H9 (cell line): Measurements from ENCODE around the gene SPARCL1. TPM values are rescaled to one million over a fixed set of nuclear protein-coding genes. Genes with fewer than 3 reads are reported as not detected.

Experiments used
- DNase-seq: peaks from one replicate; pipeline ENCODE4 v3.0.0-alpha.2; 2017
- H2AFZ ChIP-seq: one replicate; pipeline ENCODE4 v1.6.1; 2013; ENCODE audit warnings: mild to moderate bottlenecking, low read length, control low read depth, moderate library complexity
- H2AK5ac ChIP-seq: 2 replicates; pipeline ENCODE4 v1.6.1; 2013; ENCODE audit warnings: low read length, control low read depth, mixed read lengths; ENCODE audit not compliant: insufficient read length
- H2BK120ac ChIP-seq: one replicate; pipeline ENCODE4 v1.6.1; 2013; ENCODE audit warnings: low read depth, mild to moderate bottlenecking, low read length, control low read depth, inconsistent platforms; ENCODE audit not compliant: poor library complexity, severe bottlenecking
- H2BK12ac ChIP-seq: 2 replicates; pipeline ENCODE4 v1.6.1; 2013; ENCODE audit warnings: low read length, control low read depth, mixed read lengths, low read depth; ENCODE audit not compliant: insufficient read length
- H2BK15ac ChIP-seq: 2 replicates; pipeline ENCODE4 v1.6.1; 2013; ENCODE audit warnings: low read depth, low read length, control low read depth
- H2BK20ac ChIP-seq: one replicate; pipeline ENCODE4 v1.6.1; 2013; ENCODE audit warnings: low read depth, mild to moderate bottlenecking, low read length, control low read depth, inconsistent platforms; ENCODE audit not compliant: poor library complexity, severe bottlenecking
- H2BK5ac ChIP-seq: 2 replicates; pipeline ENCODE4 v1.6.1; 2013; ENCODE audit warnings: low read length, control low read depth, mixed read lengths; ENCODE audit not compliant: insufficient read length
- H3K14ac ChIP-seq: 2 replicates; pipeline ENCODE4 v1.6.1; 2013; ENCODE audit warnings: low read length, control low read depth; ENCODE audit not compliant: insufficient read depth
- H3K18ac ChIP-seq: 2 replicates; pipeline ENCODE4 v1.6.1; 2013; ENCODE audit warnings: low read depth, mild to moderate bottlenecking, mixed read lengths, low read length, control low read depth; ENCODE audit not compliant: insufficient read length
- H3K23ac ChIP-seq: 2 replicates; pipeline ENCODE4 v1.6.1; 2013; ENCODE audit warnings: low read length, control low read depth, mixed read lengths, low read depth; ENCODE audit not compliant: insufficient read length
- H3K23me2 ChIP-seq: 2 replicates; pipeline ENCODE4 v1.6.1; 2013; ENCODE audit warnings: low read depth, mild to moderate bottlenecking, mixed read lengths, low read length, control low read depth; ENCODE audit not compliant: insufficient read length, poor library complexity, severe bottlenecking
- H3K27ac ChIP-seq: 2 replicates; pipeline ENCODE4 v1.5.1; 2013; ENCODE audit warnings: low read length, control low read depth, mixed read lengths, low read depth; ENCODE audit not compliant: insufficient read length
- H3K27me3 ChIP-seq: 2 replicates; pipeline ENCODE4 v1.6.1; 2013; ENCODE audit warnings: low read length, control low read depth, inconsistent platforms; ENCODE audit not compliant: insufficient read depth
- H3K4ac ChIP-seq: 2 replicates; pipeline ENCODE4 v1.6.1; 2013; ENCODE audit warnings: low read depth, mild to moderate bottlenecking, control low read depth, inconsistent platforms, low read length, moderate library complexity
- H3K4me1 ChIP-seq: 2 replicates; pipeline ENCODE4 v1.6.1; 2013; ENCODE audit warnings: low read length, control low read depth, inconsistent platforms; ENCODE audit not compliant: insufficient read depth
- H3K4me2 ChIP-seq: 2 replicates; pipeline ENCODE4 v1.6.1; 2013; ENCODE audit warnings: low read length, control low read depth, mixed read lengths; ENCODE audit not compliant: insufficient read length, insufficient read depth
- H3K56ac ChIP-seq: 2 replicates; pipeline ENCODE4 v1.6.1; 2013; ENCODE audit warnings: low read depth, mild to moderate bottlenecking, mixed read lengths, low read length, control low read depth; ENCODE audit not compliant: insufficient read length
- H3K79me1 ChIP-seq: 2 replicates; pipeline ENCODE4 v1.6.1; 2013; ENCODE audit warnings: low read depth, mild to moderate bottlenecking, moderate library complexity, low read length, control low read depth, inconsistent platforms; ENCODE audit not compliant: insufficient read depth, poor library complexity, severe bottlenecking
- H3K79me2 ChIP-seq: 2 replicates; pipeline ENCODE4 v1.6.1; 2013; ENCODE audit warnings: low read length, control low read depth, inconsistent platforms; ENCODE audit not compliant: insufficient read depth
- H3K9ac ChIP-seq: 2 replicates; pipeline ENCODE4 v1.6.1; 2013; ENCODE audit warnings: low read length, control low read depth, mixed read lengths; ENCODE audit not compliant: insufficient read length; ENCODE audit errors: extremely low read depth
- H3K9me3 ChIP-seq: one replicate; pipeline ENCODE4 v1.6.1; 2013; ENCODE audit warnings: low read depth, low read length, inconsistent platforms; ENCODE audit not compliant: control insufficient read depth
- H3T11ph ChIP-seq: one replicate; pipeline ENCODE4 v1.6.1; 2013; ENCODE audit warnings: mild to moderate bottlenecking, low read length, control low read depth, inconsistent platforms
- H4K20me1 ChIP-seq: one replicate; pipeline ENCODE4 v1.6.1; 2013; ENCODE audit not compliant: control insufficient read depth, insufficient read length, insufficient read depth
- H4K5ac ChIP-seq: 2 replicates; pipeline ENCODE4 v1.6.1; 2013; ENCODE audit warnings: low read depth, mild to moderate bottlenecking, mixed read lengths, low read length, control low read depth; ENCODE audit not compliant: insufficient read length
- H4K8ac ChIP-seq: replicated peaks from 2 replicates; pipeline ENCODE4 v1.6.1; 2013; ENCODE audit warnings: low read length, control low read depth, mixed read lengths, low read depth; ENCODE audit not compliant: insufficient read length
- H4K91ac ChIP-seq: 2 replicates; pipeline ENCODE4 v1.6.1; 2013; ENCODE audit warnings: low read depth, mild to moderate bottlenecking, moderate library complexity, mixed read lengths, low read length, control low read depth; ENCODE audit not compliant: insufficient read length
- H3K27ac Mint-ChIP-seq, 3 experiments: 2 replicates in 2 of 3; 3 replicates in 1 of 3; pipeline ENCODE4 v1.8.0; 2020 to 2021; ENCODE audit warnings: mixed read lengths in 3 of 3, mild to moderate bottlenecking in 1 of 3, moderate library complexity in 1 of 3
- H3K27me3 Mint-ChIP-seq: 2 replicates; pipeline ENCODE4 v1.8.0; 2021; ENCODE audit warnings: low read depth, mild to moderate bottlenecking, moderate library complexity, mixed read lengths
- H3K36me3 Mint-ChIP-seq, 3 experiments: 2 replicates in 2 of 3; 3 replicates in 1 of 3; pipeline ENCODE4 v1.8.0; 2020 to 2021; ENCODE audit warnings: low read depth in 3 of 3, mixed read lengths in 3 of 3; ENCODE audit not compliant: insufficient read depth in 1 of 3
- H3K4me1 Mint-ChIP-seq, 2 experiments: 2 replicates each; pipeline ENCODE4 v1.8.0; 2020; ENCODE audit warnings: mixed read lengths in 2 of 2
- H3K4me3 Mint-ChIP-seq, 2 experiments: 2 replicates in 1 of 2; 3 replicates in 1 of 2; pipeline ENCODE4 v1.8.0; 2020 to 2021; ENCODE audit warnings: mild to moderate bottlenecking in 2 of 2, mixed read lengths in 2 of 2, moderate library complexity in 1 of 2
- H3K9me3 Mint-ChIP-seq, 2 experiments: 2 replicates in 1 of 2; 3 replicates in 1 of 2; pipeline ENCODE4 v1.8.0; 2020; ENCODE audit warnings: mild to moderate bottlenecking in 2 of 2, mixed read lengths in 2 of 2, moderate library complexity in 1 of 2
- WGBS: extraction: QIAGEN DNeasy Blood & Tissue Kit; methylation state at CpG from one replicate; pipeline ENCODE4 v1.1.7; 2013; ENCODE audit warnings: missing lambda C conversion rate, low lambda C conversion rate, mixed read lengths; ENCODE audit not compliant: insufficient read length; ENCODE audit errors: extremely low coverage; 5-methylcytosine and 5-hydroxymethylcytosine counted together
- total RNA-seq: library from RNA; stranded (reverse); gene quantifications from 2 replicates; pipeline ENCODE4 v1.2.1, GENCODE V29; 2021
- TF ChIP-seq, protein P1 (sequence below): fragments of 200-600 bp; sonication (generic); conservative IDR thresholded peaks from 3 replicates; pipeline ENCODE4 v1.8.0; 2021; ENCODE audit warnings: antibody characterized with exemption, mild to moderate bottlenecking

The SPARCL1 gene
- total RNA-seq, 1 experiment from 2014 or later: 0.17 TPM

- no peaks in the 10 kb centered on the region for H3K79me2 ChIP-seq
These were observed 36.6 kb upstream of the SPARCL1 start for GRCh38 chr4:87565746-87566145.

More at GRCh38 chr4:87565746-87566145, 36.6 kb upstream of the SPARCL1 start:
- Histone ChIP-seq H3K4me2 (no peak overlapping the region), H3K18ac (no peak overlapping the region), H3K23me2 (no peaks in the 10 kb centered on the region), H2BK12ac (no peak overlapping the region), H2BK120ac (no peak overlapping the region), H2BK5ac (no peak overlapping the region), H3K9ac (no peak overlapping the region), H3K79me1 (no peaks in the 10 kb centered on the region), H3K14ac (no peak overlapping the region), H3K27ac (no peak overlapping the region), H3K9me3 (no peaks in the 10 kb centered on the region), H3K4ac (no peak overlapping the region), H3K4me1 (no peaks in the 10 kb centered on the region; the same call in 1 of the 2 replicates), H4K8ac (no peak overlapping the region), H4K5ac (no peak overlapping the region), H4K91ac (no peak overlapping the region), H3T11ph (no peak overlapping the region), H2BK20ac (no peak overlapping the region), H4K20me1 (no peaks in the 10 kb centered on the region), H3K27me3 (no peaks in the 10 kb centered on the region), H2BK15ac (no peak overlapping the region), H2AFZ (no peak overlapping the region), H3K23ac (no peak overlapping the region), H2AK5ac (no peak overlapping the region), H3K56ac (no peak overlapping the region)
- H3K27ac Mint-ChIP-seq: no peak overlapping the region; a peak in 1 of 7 replicates
- H3K4me1 Mint-ChIP-seq: peaks cover 4 to 11% of the 10 kb centered on the region in 2 experiments; a peak in 3 of 4 replicates
- TF ChIP-seq, protein P1, sequence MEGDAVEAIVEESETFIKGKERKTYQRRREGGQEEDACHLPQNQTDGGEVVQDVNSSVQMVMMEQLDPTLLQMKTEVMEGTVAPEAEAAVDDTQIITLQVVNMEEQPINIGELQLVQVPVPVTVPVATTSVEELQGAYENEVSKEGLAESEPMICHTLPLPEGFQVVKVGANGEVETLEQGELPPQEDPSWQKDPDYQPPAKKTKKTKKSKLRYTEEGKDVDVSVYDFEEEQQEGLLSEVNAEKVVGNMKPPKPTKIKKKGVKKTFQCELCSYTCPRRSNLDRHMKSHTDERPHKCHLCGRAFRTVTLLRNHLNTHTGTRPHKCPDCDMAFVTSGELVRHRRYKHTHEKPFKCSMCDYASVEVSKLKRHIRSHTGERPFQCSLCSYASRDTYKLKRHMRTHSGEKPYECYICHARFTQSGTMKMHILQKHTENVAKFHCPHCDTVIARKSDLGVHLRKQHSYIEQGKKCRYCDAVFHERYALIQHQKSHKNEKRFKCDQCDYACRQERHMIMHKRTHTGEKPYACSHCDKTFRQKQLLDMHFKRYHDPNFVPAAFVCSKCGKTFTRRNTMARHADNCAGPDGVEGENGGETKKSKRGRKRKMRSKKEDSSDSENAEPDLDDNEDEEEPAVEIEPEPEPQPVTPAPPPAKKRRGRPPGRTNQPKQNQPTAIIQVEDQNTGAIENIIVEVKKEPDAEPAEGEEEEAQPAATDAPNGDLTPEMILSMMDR: no peak
- no CpG with 5 or more reads among the region's 4 CpGs for WGBS
- no peak for DNase-seq
- H3K36me3 Mint-ChIP-seq: peaks cover 0 to 4% (median 0%) of the 10 kb centered on the region in 3 experiments; a peak in 1 of 7 replicates
- peaks cover 0 to 3% of the 10 kb centered on the region in 2 experiments; a peak in 1 of 5 replicates for H3K9me3 Mint-ChIP-seq
- no peak overlapping the region for H3K4me3 Mint-ChIP-seq
- H3K27me3 Mint-ChIP-seq: no peaks in the 10 kb centered on the region
